Endodermal cell (in vitro differentiated cells): ENCODE data around the gene HAO1. TPM values are rescaled to one million over a fixed set of nuclear protein-coding genes. Genes with fewer than 3 reads are reported as not detected.

Experiments
- DNase-seq: peaks from one replicate; pipeline ENCODE4 v3.0.0-alpha.2; 2017
- H3K27ac ChIP-seq: 2 replicates; pipeline ENCODE4 v1.5.1; 2013; ENCODE audit warnings: mild to moderate bottlenecking, low read depth, low read length, moderate library complexity
- H3K27me3 ChIP-seq: 2 replicates; pipeline ENCODE4 v1.6.1; 2013; ENCODE audit warnings: mild to moderate bottlenecking, low read length, moderate library complexity; ENCODE audit not compliant: insufficient read depth, control insufficient read depth, poor library complexity, severe bottlenecking
- H3K36me3 ChIP-seq: 2 replicates; pipeline ENCODE4 v1.7.0; 2013; ENCODE audit warnings: mild to moderate bottlenecking, low read length, moderate library complexity; ENCODE audit not compliant: control insufficient read depth, insufficient read depth
- H3K4me1 ChIP-seq: one replicate; pipeline ENCODE4 v1.7.0; 2013; ENCODE audit warnings: low read length; ENCODE audit not compliant: control insufficient read depth, insufficient read depth
- H3K4me3 ChIP-seq: 2 replicates; pipeline ENCODE4 v1.5.1; 2013; ENCODE audit warnings: mild to moderate bottlenecking, low read length, moderate library complexity
- H3K9ac ChIP-seq: 2 replicates; pipeline ENCODE4 v1.6.1; 2013; ENCODE audit warnings: mild to moderate bottlenecking, low read length, moderate library complexity; ENCODE audit not compliant: poor library complexity, severe bottlenecking; ENCODE audit errors: extremely low read depth
- H3K9me3 ChIP-seq: 2 replicates; pipeline ENCODE4 v1.6.1; 2013; ENCODE audit warnings: mild to moderate bottlenecking, low read length, moderate library complexity; ENCODE audit not compliant: control insufficient read depth
- H3K27ac Mint-ChIP-seq: 2 replicates; pipeline ENCODE4 v1.8.0; 2020; ENCODE audit warnings: mixed read lengths
- H3K27me3 Mint-ChIP-seq: 2 replicates; pipeline ENCODE4 v1.8.0; 2021; ENCODE audit warnings: mild to moderate bottlenecking, mixed read lengths; ENCODE audit not compliant: insufficient read depth
- H3K36me3 Mint-ChIP-seq: 2 replicates; pipeline ENCODE4 v1.8.0; 2020; ENCODE audit warnings: low read depth, mixed read lengths
- H3K4me1 Mint-ChIP-seq: 2 replicates; pipeline ENCODE4 v1.8.0; 2020; ENCODE audit warnings: mixed read lengths
- H3K4me3 Mint-ChIP-seq: 2 replicates; pipeline ENCODE4 v1.8.0; 2020; ENCODE audit warnings: mild to moderate bottlenecking, moderate library complexity, mixed read lengths
- H3K9me3 Mint-ChIP-seq: 2 replicates; pipeline ENCODE4 v1.8.0; 2020; ENCODE audit warnings: mild to moderate bottlenecking, mixed read lengths
- CTCF ChIP-seq: fragments of 200-600 bp; sonication (generic); conservative IDR thresholded peaks from 2 replicates; pipeline ENCODE4 v1.5.0; 2021; ENCODE audit warnings: antibody characterized with exemption, mild to moderate bottlenecking
- WGBS, 2 experiments: methylation state at CpG; one replicate each; pipeline versions ENCODE4 v1.1.5 to v1.1.7; 2013; ENCODE audit warnings: missing lambda C conversion rate in 2 of 2, mixed read lengths in 1 of 2; ENCODE audit not compliant: insufficient coverage in 1 of 2, insufficient read length in 1 of 2; 5-methylcytosine and 5-hydroxymethylcytosine counted together
- total RNA-seq, 2 donors: library from RNA; stranded (reverse); fragmentation: NEBNext Ultra II Directional in 1 of 2; extraction: Animal tissue kit (Norgen Biotek cat#: 25700) in 1 of 2; gene quantifications; 2 replicates in 1 of 2; 3 replicates in 1 of 2; pipeline ENCODE4 v1.2.1, GENCODE V29; 2021

HAO1 gene
- total RNA-seq, 2 donors from 2014 or later: not detected

- Mint-ChIP-seq H3K4me3 (no peak overlapping the region), H3K4me1 (peaks cover 9% of the 10 kb centered on the region), H3K27ac (no peak overlapping the region), H3K27me3 (no peaks in the 10 kb centered on the region), H3K9me3 (no peaks in the 10 kb centered on the region), H3K36me3 (no peaks in the 10 kb centered on the region)
- Histone ChIP-seq H3K9ac (no peak overlapping the region), H3K27me3 (no peaks in the 10 kb centered on the region), H3K36me3 (no peaks in the 10 kb centered on the region), H3K9me3 (no peaks in the 10 kb centered on the region), H3K27ac (no peak overlapping the region), H3K4me3 (no peak overlapping the region), H3K4me1 (no peaks in the 10 kb centered on the region)
- DNase-seq: no peak
- WGBS, 2 experiments: 94% methylated on average over 2 of the region's 2 CpGs; no CpG with 5 or more reads in 1 of the 2 experiments
- no peak for TF ChIP-seq CTCF
Measured at GRCh38 chr20:7848351-7848750, 91.9 kb downstream of the HAO1 start.

GRCh38 chr20:7843613-7844012 is 96.6 kb downstream of the HAO1 start:
- H3K27me3 ChIP-seq: no peaks in the 10 kb centered on the region
- DNase-seq: no peak
- Mint-ChIP-seq H3K4me1 (no peaks in the 10 kb centered on the region), H3K27me3 (no peaks in the 10 kb centered on the region), H3K9me3 (no peaks in the 10 kb centered on the region), H3K27ac (no peak overlapping the region), H3K4me3 (no peak overlapping the region), H3K36me3 (no peaks in the 10 kb centered on the region)
- H3K9ac ChIP-seq: no peak overlapping the region
- no peaks in the 10 kb centered on the region for H3K36me3 ChIP-seq
- TF ChIP-seq CTCF: no peak
- no peak overlapping the region for H3K4me3 ChIP-seq
- no peaks in the 10 kb centered on the region for H3K4me1 ChIP-seq
- H3K27ac ChIP-seq: no peak overlapping the region
- H3K9me3 ChIP-seq: no peaks in the 10 kb centered on the region

GRCh38 chr20:7841971-7842310 is 98.3 kb downstream of the HAO1 start:
- no peak for TF ChIP-seq CTCF
- Histone ChIP-seq H3K4me1 (no peaks in the 10 kb centered on the region), H3K36me3 (no peaks in the 10 kb centered on the region), H3K27me3 (no peaks in the 10 kb centered on the region), H3K27ac (no peak overlapping the region), H3K9ac (no peak overlapping the region), H3K4me3 (no peak overlapping the region), H3K9me3 (no peaks in the 10 kb centered on the region)
- peak; percentile 53 for DNase-seq
- Mint-ChIP-seq H3K27me3 (no peaks in the 10 kb centered on the region), H3K4me1 (no peaks in the 10 kb centered on the region), H3K9me3 (no peaks in the 10 kb centered on the region), H3K4me3 (no peak overlapping the region), H3K27ac (no peak overlapping the region), H3K36me3 (no peaks in the 10 kb centered on the region)
- WGBS, 2 experiments: 67 to 71% methylated on average over 2 of the region's 2 CpGs
